GM21381 (cell line): Measurements from ENCODE around the gene SLC6A7.
A peak's percentile ranks its signal among the peaks of the same experiment; 100 is the strongest.

Source experiments
- ATAC-seq: cut with Tn5 transposase; IDR thresholded peaks from one replicate; pipeline ENCODE4 v1.9.1; 2021; ENCODE audit warnings: mild to moderate bottlenecking, moderate library complexity; ENCODE audit not compliant: unreplicated experiment

Gene SLC6A7

GRCh38 chr5:150155258-150156026 is 34.4 kb upstream of the SLC6A7 start, which contains the start of gene PDGFRB:
TSS of gene PDGFRB (minus strand) at chr5:150155845. CDS start at chr5:150137047, 18,798 bp downstream.
- no peak for ATAC-seq

- no peak for ATAC-seq
Measured at GRCh38 chr5:150156027-150156368, 33.9 kb upstream of the SLC6A7 start.

GRCh38 chr5:150156540-150156939 is 33.3 kb upstream of the SLC6A7 start:
- no peak for ATAC-seq

- ATAC-seq = no peak
Measured at GRCh38 chr5:150157168-150157567, 32.7 kb upstream of the SLC6A7 start.

GRCh38 chr5:150158170-150158949 is 31.5 kb upstream of the SLC6A7 start:
- no peak for ATAC-seq

- ATAC-seq = no peak
Measured at GRCh38 chr5:150159031-150159430, 30.8 kb upstream of the SLC6A7 start.

GRCh38 chr5:150159741-150160179 is 30.1 kb upstream of the SLC6A7 start:
- ATAC-seq = no peak

GRCh38 chr5:150160448-150161081 is 29.3 kb upstream of the SLC6A7 start:
- ATAC-seq = no peak

- peak; percentile 83 for ATAC-seq
Measured at GRCh38 chr5:150161242-150162141, 28.4 kb upstream of the SLC6A7 start.

- no peak for ATAC-seq
Measured at GRCh38 chr5:150162142-150162513, 27.7 kb upstream of the SLC6A7 start.

GRCh38 chr5:150163035-150163434 is 26.8 kb upstream of the SLC6A7 start:
- no peak for ATAC-seq

- ATAC-seq = no peak
Measured at GRCh38 chr5:150163547-150164059, 26.3 kb upstream of the SLC6A7 start.

GRCh38 chr5:150164211-150164980 is 25.5 kb upstream of the SLC6A7 start:
- no peak for ATAC-seq

GRCh38 chr5:150166037-150166649 is 23.7 kb upstream of the SLC6A7 start:
- ATAC-seq = no peak

GRCh38 chr5:150166650-150167511 is 23.0 kb upstream of the SLC6A7 start, which contains the start of gene CDX1:
TSS of gene CDX1 (plus strand) at chr5:150166778. CDS start at chr5:150166877, 99 bp downstream.
- no peak for ATAC-seq

GRCh38 chr5:150167512-150167850 is 22.4 kb upstream of the SLC6A7 start:
- no peak for ATAC-seq

- no peak for ATAC-seq
Measured at GRCh38 chr5:150167908-150168307, 22.0 kb upstream of the SLC6A7 start.

GRCh38 chr5:150168864-150169263 is 21.0 kb upstream of the SLC6A7 start:
- ATAC-seq = no peak
